IPS DF 4.7 (cell line): ENCODE results near the gene SUGCT.

Source experiments
- DNase-seq: peaks from one replicate; pipeline ENCODE4 v3.0.0-alpha.2; 2013; ENCODE audit warnings: low spot score; ENCODE audit errors: extremely low read depth

The SUGCT gene

DNA sequence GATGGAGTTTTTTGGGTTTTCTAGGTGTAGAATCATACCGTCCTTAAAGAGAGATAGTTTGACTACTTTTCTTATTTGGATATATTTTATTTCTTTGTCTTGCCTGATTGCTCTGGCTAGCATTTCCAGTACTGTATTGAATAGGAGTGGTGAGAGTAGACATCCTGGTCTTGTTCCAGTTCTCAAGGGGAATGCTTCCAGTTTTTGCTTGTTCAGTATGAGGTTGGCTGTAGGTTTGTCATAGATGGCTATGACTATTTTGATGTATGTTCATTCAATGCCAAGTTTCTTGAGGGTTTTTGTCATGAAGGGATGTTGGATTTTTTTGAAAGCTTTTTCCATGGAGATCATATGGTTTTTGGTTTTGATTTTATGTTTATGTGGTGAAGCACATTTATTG, 676.9 kb downstream of the SUGCT start:
- no peak for DNase-seq

DNA sequence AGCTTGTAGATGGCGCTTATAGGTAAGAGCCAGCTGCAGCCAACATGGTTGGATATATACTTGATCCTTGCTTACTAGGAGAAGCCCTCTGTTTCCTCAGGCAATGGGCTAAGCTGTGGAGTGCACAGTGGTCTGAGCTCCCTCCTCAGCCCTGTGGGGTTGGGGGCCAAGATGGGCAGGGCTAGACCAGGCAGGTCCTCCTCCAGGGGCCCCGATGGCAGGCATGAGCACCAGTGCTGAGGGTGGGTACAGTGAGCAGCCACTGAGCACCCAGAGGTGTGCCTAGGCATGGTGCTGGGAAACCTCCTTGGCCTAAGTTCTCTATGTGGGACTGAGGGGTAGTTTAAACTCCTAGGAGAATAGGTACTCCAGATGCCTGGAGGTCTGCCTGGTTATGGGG, 680.2 kb downstream of the SUGCT start:
- DNase-seq = no peak

DNA sequence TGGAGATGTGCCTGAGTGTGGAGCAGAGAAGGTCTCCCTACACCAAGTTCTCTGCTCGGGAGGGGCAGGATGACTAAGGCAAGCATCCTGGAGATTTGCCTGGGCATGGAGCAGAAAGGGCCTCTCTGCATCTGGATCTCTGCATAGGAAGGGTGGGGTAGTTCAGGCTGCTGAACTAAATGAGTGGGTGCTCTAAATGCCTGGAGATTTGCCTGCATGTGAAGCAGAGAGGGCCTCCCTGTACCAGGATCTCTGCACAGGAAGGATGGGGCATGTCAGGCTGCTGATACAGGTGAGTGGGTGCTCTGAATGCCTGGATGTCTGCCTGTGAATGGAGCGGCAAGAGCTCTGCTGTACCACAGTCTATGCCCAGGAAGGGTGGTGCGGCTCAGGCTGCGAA, 680.7 kb downstream of the SUGCT start:
- DNase-seq = no peak

DNA sequence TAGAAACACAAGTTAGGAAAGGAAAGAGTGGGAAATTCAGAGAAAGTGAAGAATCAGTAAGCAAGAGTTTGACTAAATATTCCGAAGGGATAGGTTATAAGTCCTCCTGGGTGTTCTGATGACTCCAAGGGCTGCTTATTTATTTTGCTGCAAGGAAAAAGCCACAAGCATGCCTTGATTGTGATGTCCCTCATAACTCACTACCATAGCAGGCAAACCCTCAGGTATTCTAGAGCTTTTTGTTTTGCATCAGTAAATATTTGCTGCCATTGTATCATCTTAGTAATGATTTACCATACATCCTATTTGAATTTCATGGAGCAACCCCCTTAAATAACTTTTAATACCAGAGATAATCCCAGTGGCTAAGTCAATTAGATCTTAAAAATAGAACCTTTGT, 688.1 kb downstream of the SUGCT start:
- no peak for DNase-seq

DNA sequence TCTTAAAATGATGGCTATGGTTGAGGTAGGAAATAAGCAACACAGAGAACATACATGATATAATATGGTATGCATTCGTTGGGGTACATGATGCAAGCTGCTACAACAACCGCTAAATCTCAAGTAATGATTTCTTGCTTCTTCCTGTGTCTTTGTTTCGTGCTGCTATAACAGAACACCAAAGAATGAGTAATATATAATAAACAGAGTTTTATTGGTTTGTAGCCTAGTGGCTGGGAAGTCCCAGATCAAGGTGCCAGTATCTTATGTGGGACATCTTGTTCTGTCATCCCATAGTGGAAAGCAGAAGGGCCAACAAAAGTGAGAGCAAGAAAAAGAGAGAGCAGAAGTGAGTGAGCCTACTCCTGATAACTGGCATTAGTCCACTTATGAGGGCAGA, 689.7 kb downstream of the SUGCT start:
- DNase-seq = no peak

DNA sequence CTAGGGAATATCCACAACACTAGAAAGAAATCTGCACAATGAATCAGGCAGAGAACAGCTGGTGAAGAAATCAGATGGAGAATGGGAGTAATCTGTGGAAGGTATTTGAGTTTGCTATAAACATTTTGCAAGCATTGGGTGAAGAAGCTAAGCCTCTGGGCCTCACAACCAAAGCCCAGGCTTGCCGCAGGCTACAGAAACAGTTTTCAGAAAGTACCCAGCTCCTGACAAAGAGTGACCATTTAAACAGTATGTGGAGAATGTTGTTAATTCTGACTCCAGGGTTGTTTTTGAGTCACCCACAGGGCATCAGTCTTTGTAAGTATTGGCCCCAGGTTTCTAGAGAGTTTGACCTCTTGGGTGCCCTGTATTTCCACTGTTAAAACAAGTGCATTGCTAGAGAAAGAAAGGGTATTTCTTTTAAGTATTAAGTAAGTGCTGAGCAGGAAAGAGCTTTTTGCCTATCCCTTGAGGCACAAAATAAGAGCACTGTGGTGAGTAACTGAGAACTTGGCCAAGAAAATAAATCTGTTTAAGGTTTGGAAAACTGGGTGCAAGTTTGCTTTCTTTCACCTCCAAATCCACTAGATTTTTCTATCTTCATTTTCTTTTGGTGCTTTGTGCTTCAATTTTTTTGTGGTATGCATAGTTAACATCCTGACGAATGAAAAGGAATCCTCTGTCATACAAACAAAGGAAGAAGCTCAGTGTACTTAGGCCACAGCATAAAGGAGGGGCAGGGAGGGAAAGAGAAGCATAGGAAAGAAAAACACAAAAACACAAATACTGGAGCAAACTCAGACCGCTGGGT, 691.8 kb downstream of the SUGCT start:
- no peak for DNase-seq

DNA sequence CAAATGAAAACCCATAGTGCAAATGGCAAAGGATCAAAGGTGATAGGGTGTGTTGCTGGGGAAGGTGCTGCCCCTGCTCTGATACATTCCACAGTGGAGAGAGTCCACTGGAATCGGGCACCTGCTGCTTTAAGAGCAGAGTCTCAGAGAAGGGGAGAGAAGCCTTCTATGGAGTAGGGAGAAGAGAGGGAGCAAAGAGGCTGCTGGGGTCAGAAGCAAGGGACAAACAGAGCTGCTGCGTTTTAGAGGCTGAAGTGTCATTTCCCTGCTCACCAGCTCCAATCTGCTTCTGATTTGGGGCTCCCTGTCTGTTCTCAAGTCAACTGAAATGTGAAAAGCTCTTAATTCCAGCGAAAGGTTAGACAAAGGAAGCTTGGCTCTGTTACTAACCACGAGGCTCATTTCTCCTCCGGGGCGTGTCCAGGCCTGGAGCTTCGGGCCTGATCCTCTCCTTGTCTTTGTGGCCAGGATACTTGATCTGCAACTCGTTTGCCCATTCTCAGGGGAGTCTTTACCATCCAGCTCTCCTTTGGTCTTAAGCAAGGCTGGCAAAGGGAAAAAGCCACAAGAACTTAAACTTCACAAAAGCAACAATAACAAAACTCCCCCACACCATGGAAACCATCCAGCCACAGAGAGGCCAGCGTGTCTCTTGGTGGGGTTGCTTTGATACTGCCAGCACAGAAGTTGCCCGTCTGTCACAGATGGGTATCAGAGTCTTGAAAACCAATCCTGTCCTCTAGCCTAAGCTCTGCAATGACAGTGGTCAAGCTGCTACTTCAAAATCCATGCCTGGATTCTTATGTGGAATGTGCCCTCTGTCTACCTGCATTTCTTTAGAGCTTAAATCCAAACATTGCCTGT, 692.6 kb downstream of the SUGCT start:
- DNase-seq = no peak

DNA sequence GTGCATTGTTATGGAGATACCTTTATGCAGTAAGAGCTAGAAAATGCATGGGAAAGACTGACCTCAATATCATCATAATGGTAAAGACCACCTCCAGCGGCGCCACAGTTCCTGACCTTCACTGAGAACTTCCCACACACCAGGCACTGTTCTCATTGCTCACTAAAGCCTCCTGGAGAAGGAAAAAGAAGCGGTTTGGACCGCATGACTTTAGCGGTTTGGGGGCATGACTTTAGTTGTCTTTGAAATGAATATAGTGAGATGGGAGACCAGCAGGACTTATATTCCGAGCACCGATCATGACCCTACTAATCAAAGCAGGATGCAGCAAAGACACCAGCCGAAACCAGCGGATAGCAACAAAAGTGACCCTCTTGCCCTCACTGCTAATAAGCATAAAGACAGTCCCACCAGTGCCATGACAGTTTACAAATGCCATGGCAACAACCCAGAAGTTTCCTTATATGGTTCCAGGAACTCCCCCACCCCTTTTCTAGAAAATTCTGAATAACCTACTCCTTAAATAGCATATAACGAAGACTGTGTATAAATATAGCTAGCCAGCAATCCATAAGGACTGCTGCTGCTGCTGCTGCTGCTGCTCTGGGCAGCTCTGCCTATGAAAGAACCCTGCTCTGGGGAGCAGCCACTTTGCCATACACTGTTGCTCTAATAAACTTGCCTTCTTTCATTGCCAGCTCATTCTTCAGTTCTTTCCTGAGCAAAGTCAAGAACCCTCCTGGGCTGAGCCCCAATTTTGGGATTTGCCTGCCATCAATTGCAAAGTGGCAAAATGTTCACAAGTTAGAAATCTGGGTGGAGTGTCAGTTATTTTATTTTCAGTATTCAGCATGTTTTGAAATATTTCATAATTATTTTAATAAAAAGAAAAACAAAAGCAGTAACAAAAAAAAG, 694.1 kb downstream of the SUGCT start:
- no peak for DNase-seq

DNA sequence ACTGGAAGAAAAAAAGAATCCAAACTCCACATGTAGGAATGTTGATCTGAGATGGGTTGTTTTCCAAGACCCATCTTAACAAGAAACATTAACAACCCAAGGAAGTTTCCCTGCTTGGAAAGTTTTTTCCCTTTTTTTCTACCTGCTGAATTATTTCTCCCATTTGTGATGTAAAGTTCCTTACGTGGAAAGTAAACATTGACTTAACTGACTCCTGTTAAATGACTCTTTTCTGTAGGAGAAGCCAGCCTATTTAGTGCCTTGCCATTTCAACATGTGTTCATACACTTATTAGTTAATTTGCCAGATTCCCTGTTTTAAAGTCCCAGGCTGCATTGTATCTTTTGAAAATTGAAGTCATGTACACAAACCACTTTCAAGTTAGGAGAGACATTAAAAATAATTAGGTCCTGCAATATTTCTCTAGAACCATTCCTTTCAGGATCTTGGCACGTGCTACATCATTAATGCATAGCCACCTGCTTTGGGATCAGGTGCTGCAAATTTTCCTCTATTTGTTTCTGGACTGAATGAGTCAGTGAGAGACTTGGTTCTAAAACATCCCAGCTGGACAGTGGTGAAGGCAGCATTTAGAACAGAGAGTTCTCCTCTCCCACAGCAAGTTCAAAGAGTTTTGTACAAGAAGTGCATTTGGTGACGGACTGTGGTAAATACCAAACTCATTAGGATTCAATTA, 698.5 kb downstream of the SUGCT start:
- no peak for DNase-seq

DNA sequence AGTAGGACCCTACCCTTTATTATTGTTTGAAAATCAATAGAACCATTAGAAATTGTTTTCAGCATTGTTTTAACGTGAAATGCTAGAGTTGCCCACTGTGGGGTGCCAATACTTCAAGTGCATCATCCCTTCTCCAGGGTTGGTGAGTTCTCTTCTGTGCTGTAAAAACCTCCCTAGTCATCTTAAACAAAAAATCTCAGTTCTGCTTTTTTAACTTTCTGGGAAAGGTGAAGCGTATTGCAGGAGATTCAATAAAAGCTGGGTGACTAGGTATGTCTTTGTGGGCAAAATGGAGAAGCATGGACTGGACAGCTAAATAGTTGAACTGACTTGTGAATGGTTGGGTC, 699.1 kb downstream of the SUGCT start:
- DNase-seq = no peak

DNA sequence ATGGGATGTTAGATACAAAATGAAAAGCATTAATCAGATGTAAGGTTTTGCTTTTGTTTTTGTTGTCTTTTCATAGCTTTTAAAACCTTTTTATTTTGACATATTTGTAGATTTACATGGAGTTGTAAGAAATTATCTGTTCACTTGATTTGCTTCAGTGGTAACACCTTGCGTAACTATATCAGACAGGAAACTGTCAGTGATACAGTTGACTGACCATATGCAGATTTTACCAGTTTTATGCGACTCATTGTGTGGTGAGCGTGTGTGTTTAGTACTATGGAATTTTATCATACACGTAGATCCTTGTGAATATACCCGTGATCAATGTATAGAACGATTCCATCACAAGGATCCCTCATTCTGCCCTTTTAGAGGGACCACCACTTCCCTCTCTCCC, 701.4 kb downstream of the SUGCT start:
- no peak for DNase-seq

DNA sequence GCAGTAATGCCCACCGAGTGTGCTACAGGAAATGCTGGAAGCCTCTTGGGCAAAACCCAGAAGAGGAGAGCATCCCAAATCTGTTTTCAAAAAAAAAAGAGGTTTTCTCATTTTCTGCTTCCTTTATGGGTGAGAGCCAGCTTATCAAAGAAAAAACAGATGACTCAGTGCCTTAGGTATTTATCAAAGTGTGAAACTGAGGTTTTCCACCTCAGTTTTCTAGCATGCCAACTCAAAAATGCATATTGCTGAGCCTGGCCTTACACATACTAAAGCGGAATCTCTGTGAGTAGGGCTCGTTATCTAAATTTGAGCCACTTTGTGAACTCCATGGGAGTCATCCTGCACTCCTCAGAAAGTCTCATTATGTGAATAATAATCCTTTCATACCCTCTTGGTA, 705.1 kb downstream of the SUGCT start:
- DNase-seq = no peak

DNA sequence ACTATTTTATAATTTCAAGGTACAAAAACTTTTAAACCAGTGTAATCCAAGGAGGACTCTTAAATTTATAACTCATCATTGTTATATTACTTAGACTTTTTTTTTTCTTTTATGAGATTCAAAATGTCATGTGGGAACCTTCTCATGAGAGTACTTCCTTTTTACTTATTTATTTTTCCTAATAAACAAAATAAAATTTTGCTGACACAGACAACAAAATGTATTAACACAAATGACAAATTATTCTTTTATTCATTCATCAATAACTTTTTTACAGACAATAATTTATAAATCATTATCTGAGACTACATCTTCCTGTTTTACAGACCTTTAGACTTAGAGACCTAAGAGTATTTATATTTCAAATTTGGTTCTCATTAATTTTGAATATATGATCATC, 706.2 kb downstream of the SUGCT start:
- no peak for DNase-seq

DNA sequence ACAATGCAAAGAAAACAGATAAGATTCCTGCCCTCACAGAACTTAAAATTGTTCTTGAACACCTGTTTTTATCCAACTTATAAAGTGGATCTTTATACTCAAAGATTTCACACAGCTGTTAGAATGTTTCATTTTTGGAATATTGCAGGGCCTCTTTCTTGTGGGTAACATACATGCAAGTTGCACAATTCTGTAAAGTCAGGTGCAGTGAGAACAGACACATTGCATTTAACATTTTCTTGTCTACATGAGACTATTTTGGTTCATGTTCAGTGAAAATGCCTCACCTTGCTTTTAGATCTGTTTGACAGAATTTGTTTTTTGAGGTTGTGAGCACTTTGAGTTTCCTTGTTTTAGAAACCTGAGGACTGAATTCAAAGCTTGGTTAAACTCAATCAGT, 707.8 kb downstream of the SUGCT start:
- DNase-seq = no peak

DNA sequence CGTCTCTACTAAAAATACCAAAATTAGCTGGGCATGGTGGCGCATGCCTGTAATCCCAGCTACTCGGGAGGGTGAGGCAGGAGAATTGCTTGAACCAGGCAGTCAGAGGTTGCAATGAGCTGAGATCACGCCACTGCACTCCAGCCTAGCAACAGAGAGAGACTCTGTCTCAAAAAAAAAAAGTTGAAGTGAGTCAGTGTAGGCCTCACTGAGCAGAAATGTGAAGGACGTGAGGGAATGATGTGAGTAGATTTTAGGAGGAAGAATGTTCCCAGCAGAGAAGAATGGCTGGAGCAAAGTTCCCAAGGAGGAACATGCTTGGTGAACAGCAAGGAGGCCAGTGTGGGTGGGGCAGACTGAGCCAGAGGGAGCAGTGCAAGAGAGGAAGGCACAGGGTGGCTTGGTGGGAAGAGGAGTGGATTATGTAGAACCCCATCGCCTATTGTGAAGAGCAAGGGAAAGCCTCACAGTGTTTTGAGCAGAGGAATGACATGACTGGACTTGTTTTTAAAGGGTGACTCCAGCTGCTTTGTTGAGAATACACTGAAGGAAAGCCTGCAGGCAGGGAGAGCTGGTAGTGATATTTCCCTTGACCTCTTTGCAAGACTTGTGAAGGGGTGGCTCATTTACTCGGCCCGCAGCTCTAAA, 708.7 kb downstream of the SUGCT start:
- no peak for DNase-seq

DNA sequence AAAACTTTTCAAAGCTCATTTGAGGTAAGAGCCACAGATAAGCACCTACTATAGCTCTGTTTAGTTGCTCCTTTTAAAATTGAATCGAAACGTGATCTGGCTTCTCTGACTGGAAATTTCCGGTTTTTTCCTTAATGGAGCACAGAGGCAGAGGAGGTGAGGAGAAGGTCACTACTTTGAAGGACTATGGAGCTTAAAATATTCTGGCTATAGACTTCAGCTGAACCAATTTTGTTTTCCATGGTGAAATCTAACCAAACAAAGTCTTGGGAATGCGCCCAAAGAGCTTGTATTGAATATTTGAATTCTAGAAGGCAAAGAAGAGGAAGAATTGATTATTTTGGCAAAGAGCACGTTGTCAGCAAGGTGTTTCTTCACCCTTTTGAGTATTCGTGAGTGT, 711.1 kb downstream of the SUGCT start:
- DNase-seq = no peak

DNA sequence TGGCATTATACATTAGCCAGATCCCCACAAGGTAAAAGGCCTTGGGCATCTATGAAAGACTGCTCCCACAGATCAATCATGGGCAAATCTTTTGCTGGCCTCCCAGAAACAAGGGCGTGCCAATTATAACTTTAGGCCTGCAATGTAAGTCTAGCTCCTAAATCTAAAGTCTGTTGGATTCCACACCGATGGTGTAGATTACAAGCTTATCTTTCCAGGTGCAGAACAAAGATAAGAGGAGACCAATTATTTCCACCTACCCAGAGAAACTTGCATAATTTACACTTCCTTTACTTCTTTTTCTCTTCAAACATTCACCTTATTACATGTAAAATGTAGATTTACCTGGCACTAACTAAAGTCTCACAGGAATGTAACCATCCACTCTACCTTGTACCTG, 713.1 kb downstream of the SUGCT start:
- DNase-seq = no peak

DNA sequence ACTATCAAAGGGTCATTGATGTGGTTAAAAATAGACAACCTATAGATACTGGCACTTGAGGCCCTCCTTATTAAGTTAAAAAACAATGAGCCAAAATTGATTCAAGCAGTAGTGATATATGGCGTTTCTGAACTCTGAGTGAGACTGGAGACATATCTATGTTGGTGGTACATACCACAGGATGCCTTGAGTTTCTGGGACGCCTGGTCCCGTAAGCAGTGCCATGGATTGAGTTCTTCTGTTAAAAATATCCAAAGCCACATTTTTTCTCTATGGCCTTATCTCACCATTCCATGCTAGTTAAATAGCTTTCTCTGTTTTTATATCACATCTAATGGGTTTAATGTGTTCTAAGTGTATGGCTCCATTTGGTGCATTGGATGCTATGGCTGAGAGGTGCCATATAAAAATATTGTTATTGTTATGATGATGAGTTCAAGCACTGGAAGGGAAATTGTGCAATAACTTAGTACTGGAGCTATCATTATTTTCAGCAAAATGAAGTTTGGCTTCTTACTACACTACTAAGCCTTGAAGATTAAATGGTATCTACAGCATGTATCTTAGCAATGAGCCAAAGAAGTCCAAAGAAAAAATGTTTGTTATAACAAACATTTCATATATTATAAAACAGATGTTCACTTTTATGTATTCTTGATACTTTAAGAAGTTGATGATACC, 713.9 kb downstream of the SUGCT start:
- no peak for DNase-seq

DNA sequence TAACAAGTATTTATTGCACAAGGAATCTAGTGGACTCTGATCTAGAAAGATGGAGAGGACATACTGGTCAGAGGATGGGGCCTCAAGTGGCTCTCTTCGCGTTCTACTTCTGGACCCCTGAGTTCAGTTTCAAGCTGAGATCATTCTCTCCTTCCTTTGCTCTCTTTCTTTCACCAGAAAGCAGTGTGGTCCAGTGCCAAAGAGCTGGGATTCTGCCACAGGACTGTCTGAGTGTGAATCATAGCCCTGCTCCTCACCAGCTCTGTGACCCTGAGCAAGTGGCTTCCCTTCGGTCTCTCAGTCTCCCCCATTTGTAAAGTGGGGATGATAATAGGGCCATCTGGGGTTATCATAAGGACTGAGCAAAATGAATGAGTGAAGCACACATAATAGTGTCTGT, 715.2 kb downstream of the SUGCT start:
- no peak for DNase-seq

DNA sequence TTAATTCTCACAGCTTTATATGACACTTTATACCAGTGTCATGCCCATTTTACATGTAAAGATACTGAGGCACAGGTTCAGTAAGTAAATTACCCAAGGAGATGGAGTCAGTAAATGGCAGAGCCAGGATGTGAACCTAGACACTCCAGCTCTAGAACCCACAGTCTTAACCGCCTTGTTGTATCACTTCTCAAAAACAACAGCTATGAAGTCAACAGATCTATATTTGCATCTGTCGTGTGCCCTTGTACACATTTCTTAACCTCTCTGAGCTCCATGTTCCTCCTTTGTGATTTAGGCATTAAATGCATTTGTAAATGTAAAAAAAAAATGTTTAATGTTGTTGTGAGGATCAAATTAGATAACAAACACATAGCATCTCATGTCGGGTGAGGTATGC, 716.2 kb downstream of the SUGCT start:
- no peak for DNase-seq
